ENCODE data around the gene ZNF407. TPM values are rescaled to one million over a fixed set of nuclear protein-coding genes. Genes with fewer than 3 reads are reported as not detected.

ZNF407 gene
- total RNA-seq, 3 donors from 2014 or later, result 13.1 to 13.8 (median 13.4) TPM

- Mint-ChIP-seq H3K27me3 (ENCODE audit: low read depth) (peaks cover 24% of the 10 kb centered on the region), H3K4me1 (ENCODE audit: low read depth) (no peaks in the 10 kb centered on the region), H3K9me3 (peaks cover 4% of the 10 kb centered on the region), H3K36me3 (ENCODE audit: insufficient read depth) (peaks cover 2% of the 10 kb centered on the region), H3K4me3 (no peak overlapping the region)
- DNase-seq (no peak), ATAC-seq (no peak)
Observed at GRCh38 chr18:74569401-74569800, 28.3 kb upstream of the ZNF407 start.

- no peaks in the 10 kb centered on the region for H3K4me1 Mint-ChIP-seq (ENCODE audit: low read depth)
- peaks cover 4% of the 10 kb centered on the region for H3K9me3 Mint-ChIP-seq
- peaks cover 2% of the 10 kb centered on the region for H3K36me3 Mint-ChIP-seq (ENCODE audit: insufficient read depth)
- peaks cover 24% of the 10 kb centered on the region for H3K27me3 Mint-ChIP-seq (ENCODE audit: low read depth)
- H3K4me3 Mint-ChIP-seq, result no peak overlapping the region
- DNase-seq (no peak), ATAC-seq (no peak)
Observed at GRCh38 chr18:74570266-74570665, 27.4 kb upstream of the ZNF407 start.

DNA sequence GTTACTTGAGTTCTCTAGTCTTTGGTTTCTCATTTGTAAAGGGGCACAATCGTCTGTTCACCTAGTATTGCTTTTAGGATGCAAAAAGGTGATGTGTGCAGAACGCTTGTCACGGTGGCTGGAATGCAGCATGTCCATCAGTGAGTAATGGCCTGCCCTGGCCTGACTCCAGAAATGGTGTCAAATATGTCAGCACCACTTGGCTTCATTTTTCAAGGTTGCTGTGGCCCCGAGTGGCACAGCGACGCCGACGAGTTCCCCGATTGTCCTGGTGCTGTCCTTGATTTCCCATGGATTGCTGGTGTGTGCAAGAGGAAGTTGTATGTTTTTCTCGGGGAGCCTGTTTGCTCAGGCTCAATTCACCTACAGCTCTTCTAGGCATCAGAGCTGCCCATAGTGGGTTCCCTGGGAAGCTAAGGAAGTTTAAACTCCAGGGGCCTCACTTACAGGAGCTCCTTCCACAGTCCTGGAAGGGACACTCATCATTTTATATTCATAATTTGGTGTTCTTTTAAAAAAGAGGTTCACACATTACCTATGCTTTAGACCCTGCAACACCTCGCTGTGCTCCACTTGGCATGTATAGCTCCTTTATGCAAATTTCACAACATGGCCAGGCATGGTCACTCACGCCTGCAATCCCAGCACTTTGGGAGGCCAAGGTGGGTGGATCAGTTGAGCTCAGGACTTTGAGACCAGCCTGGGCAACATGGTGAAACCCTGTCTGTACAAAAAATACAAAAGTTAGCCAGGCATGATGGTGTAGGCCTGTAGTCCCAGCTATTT lies 25.6 kb upstream of the ZNF407 start:
- no peaks in the 10 kb centered on the region for H3K36me3 Mint-ChIP-seq (ENCODE audit: insufficient read depth)
- no peak for DNase-seq
- H3K4me1 Mint-ChIP-seq (ENCODE audit: low read depth), result no peaks in the 10 kb centered on the region
- H3K27me3 Mint-ChIP-seq (ENCODE audit: low read depth), result peaks cover 21% of the 10 kb centered on the region
- no peak for ATAC-seq
- no peak overlapping the region for H3K4me3 Mint-ChIP-seq
- H3K9me3 Mint-ChIP-seq, result no peaks in the 10 kb centered on the region

- Mint-ChIP-seq H3K9me3 (no peaks in the 10 kb centered on the region), H3K36me3 (ENCODE audit: insufficient read depth) (no peaks in the 10 kb centered on the region), H3K27me3 (ENCODE audit: low read depth) (peaks cover 21% of the 10 kb centered on the region), H3K4me1 (ENCODE audit: low read depth) (no peaks in the 10 kb centered on the region), H3K4me3 (no peak overlapping the region)
- no peak for ATAC-seq
- DNase-seq, result no peak
Observed at GRCh38 chr18:74573053-74573452, 24.6 kb upstream of the ZNF407 start.

GRCh38 chr18:74574916-74575315 lies 22.8 kb upstream of the ZNF407 start:
- no peaks in the 10 kb centered on the region for H3K36me3 Mint-ChIP-seq (ENCODE audit: insufficient read depth)
- H3K4me1 Mint-ChIP-seq (ENCODE audit: low read depth), result no peaks in the 10 kb centered on the region
- no peaks in the 10 kb centered on the region for H3K9me3 Mint-ChIP-seq
- H3K27me3 Mint-ChIP-seq (ENCODE audit: low read depth), result peaks cover 15% of the 10 kb centered on the region
- no peak overlapping the region for H3K4me3 Mint-ChIP-seq
- ATAC-seq (no peak), DNase-seq (no peak)

DNA sequence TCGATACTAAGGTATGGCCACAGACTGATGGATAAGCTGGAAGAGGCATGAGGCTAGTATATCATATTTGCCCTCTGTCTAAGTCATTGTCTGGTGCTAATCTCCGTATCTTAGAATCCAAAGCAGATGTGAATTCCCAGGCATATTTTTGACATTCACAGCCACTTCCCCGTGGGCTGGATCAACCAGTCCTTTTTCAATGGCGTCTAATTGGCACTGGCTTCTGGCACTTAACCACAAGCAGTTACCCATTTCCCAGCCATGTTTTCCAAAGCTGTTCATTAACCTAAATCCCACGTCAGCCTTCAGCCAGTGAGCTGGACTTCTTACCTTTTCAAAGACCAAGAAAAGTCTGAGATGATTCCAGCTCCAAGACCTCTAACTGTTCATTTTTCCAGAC lies 20.7 kb upstream of the ZNF407 start:
- H3K4me1 Mint-ChIP-seq (ENCODE audit: low read depth), result no peaks in the 10 kb centered on the region
- DNase-seq (no peak), ATAC-seq (no peak)
- H3K27me3 Mint-ChIP-seq (ENCODE audit: low read depth), result peaks cover 16% of the 10 kb centered on the region
- H3K36me3 Mint-ChIP-seq (ENCODE audit: insufficient read depth), result no peaks in the 10 kb centered on the region
- no peak overlapping the region for H3K4me3 Mint-ChIP-seq
- no peaks in the 10 kb centered on the region for H3K9me3 Mint-ChIP-seq

- H3K4me3 Mint-ChIP-seq, result no peak overlapping the region
- ATAC-seq, result no peak
- peaks cover 23% of the 10 kb centered on the region for H3K27me3 Mint-ChIP-seq (ENCODE audit: low read depth)
Observed at GRCh38 chr18:74579496-74580065, 18.1 kb upstream of the ZNF407 start.

DNA sequence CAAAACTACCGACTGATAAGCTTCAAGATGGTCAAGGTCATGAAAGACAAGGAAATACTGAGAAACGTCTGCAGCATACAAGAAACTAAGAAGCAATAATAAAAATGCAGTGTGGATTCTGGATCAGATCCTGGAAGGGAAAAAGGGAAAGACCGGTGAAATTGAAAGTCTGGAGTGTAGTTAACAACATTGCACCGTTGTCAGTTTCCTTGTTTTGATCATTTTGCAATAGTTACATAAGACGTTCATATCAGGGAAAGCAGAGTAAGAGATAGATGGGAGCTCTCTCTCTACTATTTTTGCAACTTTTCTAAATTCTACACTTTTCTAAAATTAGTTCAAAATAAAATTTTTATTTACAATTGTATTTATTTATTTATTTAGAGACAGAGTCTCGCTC lies 15.0 kb upstream of the ZNF407 start:
- Mint-ChIP-seq H3K27me3 (ENCODE audit: low read depth) (peaks cover 35% of the 10 kb centered on the region), H3K4me3 (no peak overlapping the region), H3K9me3 (no peaks in the 10 kb centered on the region), H3K4me1 (ENCODE audit: low read depth) (no peaks in the 10 kb centered on the region), H3K36me3 (ENCODE audit: insufficient read depth) (no peaks in the 10 kb centered on the region)
- no peak for DNase-seq
- ATAC-seq, result no peak

More at GRCh38 chr18:74579496-74580065, 18.1 kb upstream of the ZNF407 start:
- H3K4me1 Mint-ChIP-seq (ENCODE audit: low read depth), result no peaks in the 10 kb centered on the region
- H3K36me3 Mint-ChIP-seq (ENCODE audit: insufficient read depth), result no peaks in the 10 kb centered on the region
- H3K9me3 Mint-ChIP-seq, result no peaks in the 10 kb centered on the region
- DNase-seq, result no peak

- peaks cover 3% of the 10 kb centered on the region for H3K4me1 Mint-ChIP-seq (ENCODE audit: low read depth)
- no peaks in the 10 kb centered on the region for H3K9me3 Mint-ChIP-seq
- no peak overlapping the region for H3K4me3 Mint-ChIP-seq
- DNase-seq, result no peak
- H3K36me3 Mint-ChIP-seq (ENCODE audit: insufficient read depth), result no peaks in the 10 kb centered on the region
- no peak for ATAC-seq
- peaks cover 24% of the 10 kb centered on the region for H3K27me3 Mint-ChIP-seq (ENCODE audit: low read depth)
Observed at GRCh38 chr18:74587441-74587840, 10.2 kb upstream of the ZNF407 start.

DNA sequence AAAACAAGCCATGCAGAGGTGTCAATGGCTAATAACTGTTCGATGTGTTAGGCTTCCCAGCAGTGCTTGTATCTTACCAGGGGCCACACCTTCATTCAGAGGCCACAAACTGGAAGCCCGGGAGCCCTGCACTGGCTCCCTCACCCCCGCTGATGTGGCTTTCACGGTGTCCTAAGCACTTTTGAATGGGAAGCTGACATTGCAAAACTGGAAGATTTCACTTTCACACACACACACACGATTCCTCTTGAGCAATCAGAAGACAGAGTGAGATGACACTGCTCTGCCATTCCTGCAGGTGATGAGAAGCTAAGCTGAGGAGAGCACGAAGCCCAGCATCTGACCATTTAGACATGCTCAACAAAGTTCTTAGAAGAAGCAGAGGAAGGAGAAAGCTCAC lies 8.6 kb upstream of the ZNF407 start:
- H3K27me3 Mint-ChIP-seq (ENCODE audit: low read depth), result peaks cover 16% of the 10 kb centered on the region
- no peak overlapping the region for H3K4me3 Mint-ChIP-seq
- peaks cover 12% of the 10 kb centered on the region for H3K36me3 Mint-ChIP-seq (ENCODE audit: insufficient read depth)
- DNase-seq, result no peak
- peaks cover 7% of the 10 kb centered on the region for H3K4me1 Mint-ChIP-seq (ENCODE audit: low read depth)
- ATAC-seq, result no peak
- no peaks in the 10 kb centered on the region for H3K9me3 Mint-ChIP-seq

- H3K9me3 Mint-ChIP-seq, result no peaks in the 10 kb centered on the region
Observed at GRCh38 chr18:74589811-74590210, 7.9 kb upstream of the ZNF407 start.

DNA sequence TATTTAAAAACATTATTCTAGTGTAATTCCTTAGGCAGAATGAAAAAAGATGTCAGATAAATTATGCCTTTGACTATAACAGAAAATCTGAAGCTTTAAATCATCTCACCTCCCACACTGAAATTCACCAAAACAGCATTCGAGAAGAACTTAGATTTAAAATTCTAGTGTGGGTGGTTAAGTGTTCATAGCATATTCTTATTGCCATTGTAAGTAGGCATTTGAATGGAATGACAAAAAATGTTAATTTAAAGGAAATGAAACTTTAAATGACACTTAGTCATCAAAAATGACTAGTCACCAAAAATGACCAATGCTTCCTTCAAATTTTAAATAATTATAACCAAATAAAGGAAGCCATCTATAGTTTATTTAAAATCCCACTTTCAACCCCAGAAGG lies 7.0 kb upstream of the ZNF407 start:
- no peak overlapping the region for H3K4me3 Mint-ChIP-seq
- H3K9me3 Mint-ChIP-seq, result no peaks in the 10 kb centered on the region
- peaks cover 25% of the 10 kb centered on the region for H3K36me3 Mint-ChIP-seq (ENCODE audit: insufficient read depth)
- peaks cover 18% of the 10 kb centered on the region for H3K4me1 Mint-ChIP-seq (ENCODE audit: low read depth)
- H3K27me3 Mint-ChIP-seq (ENCODE audit: low read depth), result peaks cover 8% of the 10 kb centered on the region
- ATAC-seq (no peak), DNase-seq (no peak)

More at GRCh38 chr18:74589811-74590210, 7.9 kb upstream of the ZNF407 start:
- no peak for DNase-seq
- H3K4me1 Mint-ChIP-seq (ENCODE audit: low read depth), result peaks cover 10% of the 10 kb centered on the region
- peaks cover 17% of the 10 kb centered on the region for H3K36me3 Mint-ChIP-seq (ENCODE audit: insufficient read depth)
- ATAC-seq, result no peak
- H3K27me3 Mint-ChIP-seq (ENCODE audit: low read depth), result peaks cover 12% of the 10 kb centered on the region
- H3K4me3 Mint-ChIP-seq, result no peak overlapping the region

GRCh38 chr18:74595431-74595830 lies 2.2 kb upstream of the ZNF407 start:
- Mint-ChIP-seq H3K36me3 (ENCODE audit: insufficient read depth) (peaks cover 31% of the 10 kb centered on the region), H3K27me3 (ENCODE audit: low read depth) (no peaks in the 10 kb centered on the region), H3K4me1 (ENCODE audit: low read depth) (peaks cover 40% of the 10 kb centered on the region), H3K9me3 (no peaks in the 10 kb centered on the region), H3K4me3 (peak overlapping the region; percentile 47)
- DNase-seq (no peak), ATAC-seq (no peak)

DNA sequence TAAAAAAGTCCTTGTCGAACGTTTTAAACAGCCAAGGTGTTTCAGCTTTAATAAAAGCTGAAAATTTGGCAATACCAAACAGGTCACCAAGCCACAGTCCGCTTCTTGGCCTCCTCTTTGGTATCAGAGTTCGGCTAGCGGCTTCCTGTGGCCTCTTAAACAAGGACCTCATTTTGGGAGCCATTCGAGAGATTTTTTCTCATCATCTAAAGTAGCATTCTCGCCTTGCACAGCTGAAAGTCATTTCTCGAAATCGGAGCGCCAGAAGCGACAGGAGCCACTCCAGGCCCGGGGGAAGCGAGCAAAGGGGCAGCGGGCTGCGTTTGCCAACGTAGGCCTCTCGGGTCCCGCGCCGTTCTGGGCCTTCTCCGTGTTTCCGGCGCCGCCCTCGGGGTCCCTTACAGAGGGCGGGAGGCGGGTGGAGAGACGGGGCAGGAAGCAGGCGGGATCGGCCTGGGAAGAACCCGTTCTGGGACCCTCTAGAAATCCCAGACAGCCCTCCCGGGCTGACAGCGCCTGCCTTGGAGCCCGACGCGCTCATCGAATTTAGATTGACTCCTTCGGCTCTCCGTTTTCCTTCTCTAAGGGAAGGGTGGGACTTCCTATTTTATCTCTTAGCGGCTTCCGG lies 522 bp upstream of the ZNF407 start:
- no peaks in the 10 kb centered on the region for H3K27me3 Mint-ChIP-seq (ENCODE audit: low read depth)
- peaks cover 36% of the 10 kb centered on the region for H3K36me3 Mint-ChIP-seq (ENCODE audit: insufficient read depth)
- H3K4me3 Mint-ChIP-seq, result peak overlapping the region; percentile 96
- peak; percentile 61 for DNase-seq
- peak; percentile 50 to 51 for ATAC-seq
- peaks cover 50% of the 10 kb centered on the region for H3K4me1 Mint-ChIP-seq (ENCODE audit: low read depth)
- H3K9me3 Mint-ChIP-seq, result no peaks in the 10 kb centered on the region
